ENCODE measurements around the gene SYNGR1.
"Not testable (repeated sequence)": the region's sequence is repeated elsewhere in the genome, so short reads cannot be mapped to it uniquely, and the experiment has no call there.

SYNGR1 gene

DNA sequence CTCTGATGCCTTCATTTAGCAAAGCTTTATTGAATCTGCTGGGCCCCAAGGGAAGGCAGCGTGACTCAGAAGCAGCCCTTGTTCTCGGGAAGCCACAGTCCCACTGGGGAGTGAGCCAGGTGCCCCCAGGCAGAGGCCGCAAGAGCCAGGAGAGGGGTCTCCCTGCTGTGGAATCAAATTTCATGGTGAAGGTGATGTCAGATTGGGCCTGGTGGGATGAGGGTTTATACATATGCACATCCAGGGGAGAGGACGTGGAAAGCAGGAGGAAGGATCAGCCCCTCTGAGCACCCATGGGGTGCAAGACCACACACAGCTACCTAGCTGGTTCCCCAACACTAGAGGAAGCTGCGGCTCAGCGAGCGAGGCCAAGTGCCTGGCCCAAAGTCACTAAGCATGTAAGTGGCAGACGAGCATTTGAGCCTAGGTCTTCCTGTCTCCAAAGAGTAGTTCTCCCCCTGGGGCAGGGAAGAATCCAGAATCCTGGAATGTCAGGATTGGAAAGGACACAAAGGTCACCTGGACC lies 2.0 kb downstream of the SYNGR1 start:
- peak; percentile 92 to 98 for DNase-seq

GRCh38 chr22:39352306-39352891 lies 2.6 kb downstream of the SYNGR1 start:
- no peak for DNase-seq

DNA sequence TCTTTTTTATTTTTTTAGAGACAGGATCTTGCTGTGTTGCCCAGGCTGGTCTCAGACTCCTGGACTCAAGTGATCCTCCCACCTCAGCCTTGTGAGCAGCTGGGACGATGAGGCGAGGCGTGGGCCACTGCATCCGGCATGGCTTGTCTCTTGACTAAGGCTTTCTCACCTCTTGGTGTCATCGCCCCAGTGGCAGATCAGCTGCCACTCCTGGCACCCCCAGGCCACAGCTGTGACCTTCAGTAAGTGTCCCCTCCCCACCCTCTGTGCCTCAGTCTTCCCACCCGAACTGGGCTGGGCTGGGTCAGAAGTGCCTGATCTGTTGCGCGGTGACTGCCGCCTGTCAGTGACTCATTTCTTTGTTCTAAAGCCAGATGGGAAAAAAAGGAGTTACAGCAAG lies 3.6 kb downstream of the SYNGR1 start:
- no peak for DNase-seq

DNA sequence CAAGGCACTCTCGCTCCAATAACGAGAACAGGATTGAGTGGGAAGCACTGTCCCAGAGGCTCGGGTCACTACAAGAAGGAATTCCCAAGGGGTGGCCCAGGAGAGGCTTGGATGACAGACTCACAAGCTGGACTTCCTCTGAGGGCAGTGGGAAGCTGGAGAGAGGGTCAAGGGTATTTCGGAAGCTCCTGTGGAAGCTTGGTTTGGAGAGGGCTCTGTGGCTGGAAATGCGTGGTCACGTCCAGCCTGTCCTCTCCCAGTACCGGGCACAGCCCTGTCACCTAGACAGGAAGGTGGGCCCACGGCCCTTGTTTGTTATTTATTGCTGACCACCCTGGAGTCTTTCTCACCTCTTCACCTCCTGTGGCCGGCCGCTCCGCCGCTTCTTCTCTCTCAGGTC lies 5.3 kb downstream of the SYNGR1 start:
- DNase-seq, result no peak

GRCh38 chr22:39355805-39356204 lies 6.0 kb downstream of the SYNGR1 start:
- not testable (repeated sequence) for DNase-seq

GRCh38 chr22:39356464-39356863 lies 6.7 kb downstream of the SYNGR1 start:
- DNase-seq, result no peak

- DNase-seq, result not testable (repeated sequence)
Measured at GRCh38 chr22:39357110-39358108, 7.6 kb downstream of the SYNGR1 start.

GRCh38 chr22:39358197-39358596 lies 8.4 kb downstream of the SYNGR1 start:
- DNase-seq, result not testable (repeated sequence)

DNA sequence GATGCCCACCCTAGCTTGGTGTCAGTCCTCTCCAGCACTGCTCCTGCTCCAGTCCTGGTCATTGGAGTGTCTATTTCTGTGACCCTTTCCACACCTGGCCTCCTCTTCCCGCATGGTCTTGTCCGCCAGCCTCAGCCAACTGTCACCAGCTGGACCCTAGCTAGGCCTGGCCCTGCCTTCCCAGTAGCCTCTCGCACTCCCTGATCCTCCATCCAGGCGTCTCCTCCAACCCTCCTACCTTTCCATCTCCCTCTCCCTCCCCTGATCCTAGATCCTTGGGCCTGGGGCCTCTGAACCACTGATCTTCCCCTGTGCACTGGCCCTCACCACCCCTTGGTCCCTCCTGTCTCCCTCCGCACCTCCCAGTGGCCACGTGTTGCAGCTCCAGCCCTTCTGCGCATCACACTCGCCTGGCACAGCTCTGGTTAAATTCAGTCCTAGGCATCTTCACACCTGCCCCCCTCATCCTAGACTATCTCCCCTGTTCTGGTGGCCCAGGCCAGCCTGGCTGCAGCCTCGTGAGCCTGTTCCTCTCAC lies 9.9 kb downstream of the SYNGR1 start:
- DNase-seq, result no peak

DNA sequence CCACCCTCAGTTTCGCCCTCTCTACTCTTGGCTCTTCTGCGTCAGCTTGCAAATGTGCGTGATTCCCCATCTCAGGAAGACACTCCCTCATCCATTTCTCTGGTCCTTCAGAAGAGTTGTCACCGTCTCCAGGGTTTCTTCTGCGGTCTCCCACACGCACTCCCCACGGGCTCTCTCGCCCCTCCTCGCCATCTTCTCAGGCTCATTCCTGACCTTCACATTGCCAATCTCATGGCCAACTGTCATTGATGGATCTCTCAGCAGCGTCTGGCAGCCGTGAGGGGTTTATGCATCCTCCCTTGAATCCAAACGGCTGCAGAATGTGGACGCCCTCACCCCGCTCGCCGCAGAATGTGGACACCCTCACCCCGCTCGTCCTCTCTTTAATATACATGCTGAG lies 10.5 kb downstream of the SYNGR1 start:
- no peak for DNase-seq

- no peak for DNase-seq
Measured at GRCh38 chr22:39360674-39361413, 11.1 kb downstream of the SYNGR1 start.

GRCh38 chr22:39361496-39361895 lies 11.7 kb downstream of the SYNGR1 start:
- no peak for DNase-seq

DNA sequence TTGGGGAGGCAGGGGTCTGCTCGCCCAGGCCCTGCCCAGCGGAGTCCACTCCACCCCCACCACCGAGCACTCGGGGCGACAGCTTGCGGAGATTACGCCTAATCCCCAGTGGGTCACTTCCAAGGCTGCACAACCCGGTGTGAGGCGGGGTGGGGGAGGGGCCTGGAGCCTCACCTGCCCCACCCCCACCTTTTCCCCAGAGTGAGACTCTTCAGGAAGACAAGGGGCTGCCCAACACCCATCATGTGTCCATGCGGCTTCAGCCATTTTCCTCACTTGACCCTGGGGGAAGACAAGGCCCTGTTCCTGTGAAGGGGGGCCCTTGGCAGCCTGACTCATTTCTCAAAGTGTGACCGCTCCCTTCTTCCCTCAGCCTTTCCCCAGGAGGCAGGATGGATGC lies 12.5 kb downstream of the SYNGR1 start:
- no peak for DNase-seq

DNA sequence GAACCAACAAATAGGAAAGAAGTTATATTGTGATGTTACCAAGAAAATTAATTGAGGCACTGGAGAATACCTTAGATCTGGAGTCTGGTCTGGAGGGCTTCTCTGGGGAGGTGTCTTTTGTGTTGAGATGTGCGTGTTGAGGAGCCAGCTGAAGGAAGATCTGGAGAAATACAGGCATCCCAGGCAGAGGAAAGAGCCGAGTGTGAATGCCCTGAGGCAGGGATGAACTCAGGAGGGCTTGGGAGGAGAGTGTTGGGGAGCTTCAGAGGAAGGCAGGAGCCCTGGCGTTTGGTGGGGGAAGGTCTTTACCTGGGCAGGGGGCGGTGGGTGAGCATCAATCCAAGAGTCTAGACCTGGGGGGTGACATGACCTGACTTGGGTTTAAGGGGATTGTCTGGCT lies 13.1 kb downstream of the SYNGR1 start:
- no peak for DNase-seq

GRCh38 chr22:39363751-39364515 lies 14.1 kb downstream of the SYNGR1 start:
- no peak for DNase-seq

GRCh38 chr22:39364714-39365491 lies 15.1 kb downstream of the SYNGR1 start:
- DNase-seq, result no peak

DNA sequence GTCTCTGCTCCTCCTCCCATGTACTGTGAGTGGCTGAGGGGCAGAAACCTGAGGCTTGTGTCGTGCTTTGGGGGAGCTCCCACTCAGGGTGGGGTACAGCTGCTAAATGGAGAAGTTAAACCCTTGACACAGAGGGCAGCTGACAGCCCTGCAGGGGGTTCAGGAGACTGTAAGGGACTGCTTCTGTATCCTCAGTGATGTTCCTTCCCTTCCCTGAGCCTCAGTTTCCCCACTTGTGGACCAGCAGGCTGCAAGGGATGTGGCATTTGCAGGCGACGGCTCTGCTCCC lies 15.6 kb downstream of the SYNGR1 start:
- DNase-seq, result peak; percentile 17 to 28

DNA sequence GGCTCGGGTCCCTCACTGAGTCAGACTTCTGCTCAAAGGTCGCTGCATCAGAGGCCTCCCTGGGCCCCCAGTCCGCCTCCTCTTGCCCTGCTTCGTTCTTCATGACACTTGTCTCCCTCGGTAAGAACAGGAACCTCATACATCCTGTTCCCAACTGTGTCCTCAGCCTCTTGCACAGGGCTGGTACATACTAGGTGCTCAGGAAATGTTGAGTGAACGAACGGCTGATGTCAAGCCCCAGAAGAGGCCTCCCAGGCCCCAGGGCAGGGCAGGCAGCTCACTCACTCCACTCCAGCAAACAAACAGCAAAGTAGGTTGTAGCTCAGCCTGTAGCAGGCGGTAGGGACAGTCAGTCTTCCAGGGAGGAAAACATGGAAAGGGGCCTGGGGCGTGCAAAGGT lies 17.2 kb downstream of the SYNGR1 start:
- peak; percentile 80 to 85 for DNase-seq

GRCh38 chr22:39368461-39368911 lies 18.7 kb downstream of the SYNGR1 start:
- DNase-seq, result peak; percentile 92 to 93

DNA sequence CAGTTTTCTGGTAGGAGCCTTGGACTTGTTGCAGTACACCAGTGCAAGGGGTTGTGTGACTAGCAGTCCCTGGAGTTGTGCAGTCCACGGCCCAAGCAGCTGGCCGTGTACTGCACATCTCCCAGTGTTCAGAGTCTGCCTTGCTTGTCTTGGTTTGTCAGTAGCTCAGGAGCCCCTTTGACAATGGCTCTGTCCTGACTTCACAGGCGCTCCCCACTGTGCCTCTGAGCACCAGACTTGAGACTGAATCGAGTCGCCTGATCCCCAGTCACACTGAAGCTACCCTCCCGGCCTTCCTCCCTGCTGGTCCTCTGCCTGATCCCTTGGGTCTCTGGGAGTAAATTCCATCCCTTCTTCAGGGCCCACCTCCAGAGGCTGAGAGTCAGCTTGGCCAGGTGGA lies 19.4 kb downstream of the SYNGR1 start:
- DNase-seq, result no peak

GRCh38 chr22:39369586-39369985 lies 19.8 kb downstream of the SYNGR1 start:
- no peak for DNase-seq

DNA sequence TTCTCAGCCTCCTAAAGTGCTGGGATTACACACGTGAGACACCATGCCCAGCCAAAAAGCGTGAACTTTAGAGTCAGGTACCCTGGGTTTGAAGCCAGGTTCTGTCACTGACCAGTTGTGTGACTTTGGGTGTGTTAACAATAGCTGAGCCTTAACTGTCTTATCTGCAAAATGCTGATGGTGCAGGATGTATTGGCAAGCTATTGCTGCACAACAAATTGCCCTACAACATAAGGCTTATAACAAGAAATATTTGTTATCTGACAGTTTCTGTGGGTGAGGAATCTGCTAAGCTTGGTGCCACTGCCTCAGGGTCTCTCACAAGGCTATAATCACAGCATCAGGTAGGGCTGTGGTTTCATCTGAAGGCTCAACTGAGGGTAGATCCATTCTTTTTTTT lies 21.9 kb downstream of the SYNGR1 start:
- DNase-seq, result no peak

Measured in Kasumi-1 (cell line).